Measurements from ENCODE around the gene DSEL.

DSEL gene

GRCh38 chr18:67500522-67501205 is 15.9 kb downstream of the DSEL start:
- no peak for DNase-seq

DNA sequence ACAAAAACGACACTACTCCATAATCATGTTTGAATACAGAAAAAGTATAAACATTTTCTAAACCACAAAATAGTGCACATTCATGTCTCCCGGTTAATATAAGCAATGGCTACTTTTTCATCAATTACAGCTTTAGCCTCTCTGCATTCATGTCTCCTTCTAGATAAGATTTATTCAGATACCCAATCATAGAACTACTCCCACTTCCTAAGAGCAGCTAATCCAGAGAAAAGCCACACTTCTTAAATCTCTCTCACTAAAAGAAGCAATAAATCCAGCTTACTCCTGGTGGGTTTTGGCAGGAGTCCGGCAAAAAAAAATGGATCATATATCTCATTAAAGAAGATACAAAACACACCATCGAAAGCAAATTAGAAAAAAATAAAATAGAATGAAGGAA is 20.1 kb downstream of the DSEL start:
- DNase-seq, result no peak

- DNase-seq, result no peak
Measured at GRCh38 chr18:67486534-67486933, 30.0 kb downstream of the DSEL start.

- no peak for DNase-seq
Measured at GRCh38 chr18:67485655-67486054, 30.9 kb downstream of the DSEL start.

DNA sequence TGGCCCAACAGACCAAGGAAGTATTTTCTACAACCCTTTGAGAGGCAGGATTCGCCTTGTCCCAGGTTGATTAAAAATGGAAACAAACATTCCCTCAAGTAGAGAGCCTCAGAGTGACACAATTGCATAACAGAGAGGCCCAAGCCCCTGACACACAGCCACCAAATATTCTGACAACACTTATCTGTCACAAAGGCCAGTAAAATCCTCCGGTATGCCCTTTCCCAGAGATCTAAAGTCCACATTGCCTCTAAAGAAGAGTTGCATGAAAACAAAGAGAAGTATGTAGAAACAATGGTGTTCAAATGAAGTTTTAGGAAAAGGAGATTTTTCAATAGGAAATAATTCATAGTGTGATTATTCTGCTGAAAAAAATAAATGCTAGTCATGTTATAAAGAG is 32.1 kb downstream of the DSEL start:
- DNase-seq, result no peak

DNA sequence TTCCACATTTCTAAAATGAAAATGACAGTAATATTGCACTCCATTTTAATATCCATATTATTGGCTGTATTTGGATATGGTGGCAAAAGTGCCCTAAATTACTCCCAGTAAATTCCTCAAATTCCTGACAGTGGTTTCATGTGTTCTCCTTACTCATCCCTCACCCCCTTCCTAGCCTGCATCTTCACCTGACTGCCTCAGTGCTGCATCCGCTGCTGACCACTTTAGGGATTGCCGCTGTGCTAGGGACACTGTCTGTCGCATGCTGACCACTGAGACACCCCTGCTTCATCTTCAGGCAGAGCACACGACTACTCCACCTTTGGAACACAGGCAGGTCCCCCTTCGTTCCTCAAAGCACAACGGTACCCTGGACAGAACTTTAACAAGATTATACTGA is 32.6 kb downstream of the DSEL start:
- no peak for DNase-seq

DNA sequence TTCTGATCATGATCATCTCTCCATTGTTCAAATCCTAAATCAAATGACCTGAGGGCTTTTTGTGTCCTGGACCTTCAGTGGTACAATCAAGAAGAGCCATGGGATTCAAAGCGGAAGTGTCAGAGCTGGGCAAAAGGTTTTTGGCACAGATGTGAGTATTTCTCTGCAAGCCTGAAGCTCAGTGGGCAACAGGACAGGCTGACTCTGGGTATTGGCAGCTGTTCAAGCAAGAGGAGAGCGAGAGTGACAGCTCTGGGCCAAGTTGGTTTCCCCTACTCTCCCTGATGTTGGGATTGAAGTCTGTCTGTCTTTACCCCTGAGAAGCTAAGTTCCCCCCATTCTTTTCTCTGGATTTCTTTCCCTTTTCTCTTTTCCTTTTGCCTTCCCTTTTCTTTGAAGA is 33.3 kb downstream of the DSEL start:
- DNase-seq, result no peak

DNA sequence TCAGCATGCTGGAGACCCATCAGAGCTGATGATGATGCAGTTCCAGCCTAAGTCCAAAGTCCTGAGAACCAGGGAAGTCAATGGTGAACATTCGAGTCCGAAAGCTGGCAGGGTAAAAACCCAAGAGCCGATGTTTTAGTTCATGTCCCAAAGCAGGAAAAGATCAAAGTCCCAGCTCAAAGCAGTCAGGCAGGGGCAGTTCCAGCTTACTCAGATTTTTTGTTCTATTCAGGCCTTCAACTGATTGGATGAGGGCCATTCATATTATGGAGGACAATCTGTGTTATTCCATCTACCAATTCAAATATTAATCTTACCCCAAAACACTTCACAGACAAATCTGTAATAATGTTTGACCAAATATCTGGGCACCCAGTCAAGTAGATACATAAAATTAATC is 38.3 kb downstream of the DSEL start:
- DNase-seq, result no peak

DNA sequence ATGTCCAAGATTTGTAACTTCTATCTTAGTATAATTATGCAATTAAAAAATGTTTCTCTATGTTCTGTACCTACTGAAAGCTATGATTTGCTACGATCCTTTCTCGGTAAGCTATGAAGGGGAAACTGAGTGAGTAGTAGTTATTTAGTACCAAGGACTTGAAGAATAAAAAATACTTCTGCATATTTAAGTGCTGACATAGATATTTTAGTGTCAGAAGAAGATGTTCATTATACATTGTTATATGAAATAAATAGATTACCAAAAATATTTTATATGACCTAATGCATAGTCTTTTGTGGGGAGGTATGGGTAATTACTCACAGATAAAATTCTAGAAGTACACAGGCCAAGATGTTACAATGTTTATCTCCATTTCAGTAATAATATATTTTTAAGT is 39.0 kb downstream of the DSEL start:
- no peak for DNase-seq

- DNase-seq, result no peak
Measured at GRCh38 chr18:67476585-67476984, 39.9 kb downstream of the DSEL start.

DNA sequence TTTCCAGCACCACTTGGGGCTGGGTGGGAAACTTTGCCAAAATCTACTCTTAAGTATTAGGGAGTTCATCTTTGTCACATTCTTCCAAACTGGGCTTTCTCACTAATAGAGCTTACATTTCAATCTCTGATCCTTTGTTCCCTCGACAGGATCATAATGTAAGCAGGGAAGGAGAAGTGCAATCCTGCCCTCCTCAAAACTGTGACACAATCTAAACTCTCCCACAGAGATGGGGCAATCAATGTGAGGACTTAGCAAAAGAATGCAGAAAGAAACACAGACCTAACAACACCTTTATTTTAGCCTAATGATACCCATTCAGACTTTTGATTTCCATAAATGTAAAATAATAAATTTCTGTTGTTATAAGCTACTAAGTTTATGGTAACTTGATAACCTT is 40.8 kb downstream of the DSEL start:
- no peak for DNase-seq

- DNase-seq, result no peak
Measured at GRCh38 chr18:67468038-67468437, 48.5 kb downstream of the DSEL start.

DNA sequence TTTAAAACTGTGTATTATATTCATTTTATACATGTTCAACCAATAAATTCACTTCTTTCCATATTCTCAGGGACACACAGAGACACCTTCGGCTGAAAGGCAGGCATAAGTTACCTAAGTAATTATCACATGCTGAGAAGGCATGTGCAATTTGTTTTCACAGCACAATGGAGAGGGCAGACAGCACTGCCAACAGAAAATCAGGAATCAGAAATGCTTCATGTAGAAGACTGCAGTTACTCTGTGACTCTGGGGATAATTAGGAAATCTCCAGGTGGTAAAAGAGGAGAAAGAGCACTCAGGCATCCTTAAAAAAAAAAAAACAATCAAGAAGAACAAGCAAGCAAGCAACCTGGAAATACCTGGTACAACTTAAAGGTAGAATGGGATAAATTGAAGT is 49.3 kb downstream of the DSEL start:
- DNase-seq, result no peak

GRCh38 chr18:67464499-67464898 is 52.0 kb downstream of the DSEL start:
- no peak for DNase-seq

- DNase-seq, result no peak
Measured at GRCh38 chr18:67463829-67464228, 52.7 kb downstream of the DSEL start.

- DNase-seq, result no peak
Measured at GRCh38 chr18:67456711-67457110, 59.8 kb downstream of the DSEL start.

Measured in islet precursor cell (in vitro differentiated cells).